Fibroblast of skin of left quadriceps (primary cell): ENCODE data around the gene GTSF1L.

Experiments used
- DNase-seq, 2 experiments: peaks; one replicate each; pipeline ENCODE4 v3.0.0-alpha.2; 2013; ENCODE audit warnings: low read depth in 2 of 2

The GTSF1L gene

GRCh38 chr20:43716757-43717615 lies 9.8 kb downstream of the GTSF1L start:
- no peak for DNase-seq

- DNase-seq, result no peak
Observed at GRCh38 chr20:43716123-43716522, 10.7 kb downstream of the GTSF1L start.

- DNase-seq, result no peak
Observed at GRCh38 chr20:43715511-43715910, 11.3 kb downstream of the GTSF1L start.

GRCh38 chr20:43715044-43715443 lies 11.8 kb downstream of the GTSF1L start:
- no peak for DNase-seq

- DNase-seq, result no peak
Observed at GRCh38 chr20:43711098-43711654, 15.6 kb downstream of the GTSF1L start.

GRCh38 chr20:43710370-43711044 lies 16.3 kb downstream of the GTSF1L start:
- no peak for DNase-seq

- no peak for DNase-seq
Observed at GRCh38 chr20:43702502-43702901, 24.3 kb downstream of the GTSF1L start.

GRCh38 chr20:43700627-43701026 lies 26.2 kb downstream of the GTSF1L start:
- no peak for DNase-seq

- DNase-seq, result no peak
Observed at GRCh38 chr20:43699941-43700565, 26.7 kb downstream of the GTSF1L start.

GRCh38 chr20:43695571-43695970 lies 31.2 kb downstream of the GTSF1L start:
- no peak for DNase-seq

- DNase-seq, result no peak
Observed at GRCh38 chr20:43694763-43695162, 32.0 kb downstream of the GTSF1L start.

GRCh38 chr20:43691928-43692524 lies 34.8 kb downstream of the GTSF1L start:
- DNase-seq, result no peak

- DNase-seq, result no peak
Observed at GRCh38 chr20:43690943-43691598, 35.7 kb downstream of the GTSF1L start.

GRCh38 chr20:43689165-43689564 lies 37.6 kb downstream of the GTSF1L start:
- no peak for DNase-seq

GRCh38 chr20:43686820-43687219 lies 40.0 kb downstream of the GTSF1L start:
- no peak for DNase-seq

GRCh38 chr20:43682446-43682845 lies 44.4 kb downstream of the GTSF1L start:
- DNase-seq, result no peak

GRCh38 chr20:43681991-43682410 lies 44.8 kb downstream of the GTSF1L start:
- no peak for DNase-seq

GRCh38 chr20:43681468-43681942 lies 45.3 kb downstream of the GTSF1L start:
- no peak for DNase-seq

GRCh38 chr20:43680981-43681380 lies 45.8 kb downstream of the GTSF1L start:
- DNase-seq, result no peak

- no peak for DNase-seq
Observed at GRCh38 chr20:43676368-43676767, 50.4 kb downstream of the GTSF1L start.
